GM12891 (cell line): Measurements from ENCODE around the gene TMEM150A.

Experiments
- POLR2A ChIP-seq: IDR thresholded peaks from 2 replicates; pipeline ENCODE4 v1.6.1; 2011; ENCODE audit warnings: low read depth, low read length, control low read depth
- POLR2AphosphoS5 ChIP-seq: IDR thresholded peaks from 2 replicates; pipeline ENCODE4 v1.6.1; 2011; ENCODE audit warnings: low read depth, low read length, control low read depth
- SPI1 ChIP-seq: IDR thresholded peaks from 2 replicates; pipeline ENCODE4 v1.6.1; 2011; ENCODE audit warnings: low read depth, low read length, control low read depth
- TAF1 ChIP-seq: IDR thresholded peaks from 2 replicates; pipeline ENCODE4 v1.6.1; 2011; ENCODE audit warnings: low read depth, low read length, control low read depth

DNA sequence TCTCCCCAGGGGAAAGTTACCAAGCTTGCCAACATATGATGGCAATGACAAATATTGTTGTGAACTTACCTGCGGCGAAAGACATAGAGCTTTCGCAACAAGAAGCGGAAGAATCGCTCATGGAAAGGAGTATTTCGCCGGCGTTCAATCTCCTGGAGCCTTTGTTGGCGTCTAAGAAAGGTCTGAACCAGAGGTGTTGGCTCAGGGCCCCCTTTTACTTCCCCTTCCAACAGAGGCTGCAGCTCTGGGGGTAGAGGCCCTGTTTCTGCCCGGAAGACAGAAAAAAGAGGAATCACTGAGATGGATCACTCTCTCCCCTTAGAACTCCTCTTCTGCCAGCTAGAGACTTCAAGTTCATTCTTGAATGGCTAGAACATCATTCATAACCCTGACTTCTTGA, 52.0 kb downstream of the TMEM150A start:
- no peak for TF ChIP-seq POLR2A
- TF ChIP-seq POLR2AphosphoS5: no peak
- no peak for TF ChIP-seq SPI1
- no peak for TF ChIP-seq TAF1
